HL-60 (cell line): ENCODE measurements around the gene KCTD5.

ENCODE experiments used
- DNase-seq, 2 experiments: peaks; one replicate each; pipeline ENCODE4 v3.0.0-alpha.2; 2010 to 2020; ENCODE audit warnings: low read depth in 1 of 2, low spot score in 1 of 2
- H3K27ac ChIP-seq: fragments of 250-450 bp; sonication (Bioruptor Pico); replicated peaks from 2 replicates; pipeline ENCODE4 v1.5.1; 2020; ENCODE audit warnings: mild to moderate bottlenecking, moderate library complexity
- H3K27me3 ChIP-seq: fragments of 250-450 bp; sonication (Bioruptor Pico); 2 replicates; pipeline ENCODE4 v1.5.1; 2021; ENCODE audit warnings: mild to moderate bottlenecking, moderate library complexity; ENCODE audit not compliant: insufficient read depth, poor library complexity, severe bottlenecking
- H3K4me3 ChIP-seq: replicated peaks from 2 replicates; pipeline ENCODE4 v1.5.1; 2011; ENCODE audit warnings: mild to moderate bottlenecking, control low read depth, low read length; ENCODE audit not compliant: insufficient read depth
- GABPA ChIP-seq: IDR thresholded peaks from 2 replicates; pipeline ENCODE4 v1.6.1; 2012; ENCODE audit warnings: low read depth
- POLR2AphosphoS5 ChIP-seq: IDR thresholded peaks from 2 replicates; pipeline ENCODE4 v1.6.1; 2012; ENCODE audit warnings: low read depth
- SPI1 ChIP-seq: IDR thresholded peaks from 2 replicates; pipeline ENCODE4 v1.6.1; 2012; ENCODE audit warnings: low read depth, mild to moderate bottlenecking, borderline replicate concordance
- TF ChIP-seq, protein P1 (sequence below): IDR thresholded peaks from 2 replicates; pipeline ENCODE4 v1.6.1; 2012; ENCODE audit warnings: low read depth; ENCODE audit not compliant: insufficient replicate concordance
- TF ChIP-seq, protein P2 (sequence below): IDR thresholded peaks from one replicate; pipeline ENCODE4 v1.5.1; 2011; ENCODE audit warnings: low read length, control low read depth, inconsistent platforms; ENCODE audit not compliant: insufficient read depth

The KCTD5 gene

DNA sequence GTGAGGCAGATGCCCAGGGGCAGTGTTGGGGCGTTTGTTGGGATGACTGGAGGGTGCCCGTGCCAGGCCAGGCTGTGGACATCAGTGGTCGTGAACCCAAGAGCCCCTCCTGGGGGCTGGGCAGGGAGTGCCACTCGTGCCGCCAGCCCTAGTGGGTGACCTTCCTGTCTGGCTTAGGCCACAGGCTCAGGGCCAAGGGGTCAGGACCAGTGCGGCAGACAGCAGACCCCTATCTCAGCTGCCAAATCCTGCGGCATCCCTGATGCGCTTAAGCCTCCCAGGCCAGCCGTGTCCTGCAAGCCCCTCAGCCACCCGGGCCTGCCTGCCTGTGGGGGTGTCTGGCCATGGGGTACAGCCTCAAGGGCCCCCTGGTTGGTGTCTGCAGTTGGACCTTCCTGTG lies 23.0 kb downstream of the KCTD5 start:
- TF ChIP-seq GABPA (no peak), POLR2AphosphoS5 (no peak), SPI1 (no peak)
- TF ChIP-seq, protein P1, sequence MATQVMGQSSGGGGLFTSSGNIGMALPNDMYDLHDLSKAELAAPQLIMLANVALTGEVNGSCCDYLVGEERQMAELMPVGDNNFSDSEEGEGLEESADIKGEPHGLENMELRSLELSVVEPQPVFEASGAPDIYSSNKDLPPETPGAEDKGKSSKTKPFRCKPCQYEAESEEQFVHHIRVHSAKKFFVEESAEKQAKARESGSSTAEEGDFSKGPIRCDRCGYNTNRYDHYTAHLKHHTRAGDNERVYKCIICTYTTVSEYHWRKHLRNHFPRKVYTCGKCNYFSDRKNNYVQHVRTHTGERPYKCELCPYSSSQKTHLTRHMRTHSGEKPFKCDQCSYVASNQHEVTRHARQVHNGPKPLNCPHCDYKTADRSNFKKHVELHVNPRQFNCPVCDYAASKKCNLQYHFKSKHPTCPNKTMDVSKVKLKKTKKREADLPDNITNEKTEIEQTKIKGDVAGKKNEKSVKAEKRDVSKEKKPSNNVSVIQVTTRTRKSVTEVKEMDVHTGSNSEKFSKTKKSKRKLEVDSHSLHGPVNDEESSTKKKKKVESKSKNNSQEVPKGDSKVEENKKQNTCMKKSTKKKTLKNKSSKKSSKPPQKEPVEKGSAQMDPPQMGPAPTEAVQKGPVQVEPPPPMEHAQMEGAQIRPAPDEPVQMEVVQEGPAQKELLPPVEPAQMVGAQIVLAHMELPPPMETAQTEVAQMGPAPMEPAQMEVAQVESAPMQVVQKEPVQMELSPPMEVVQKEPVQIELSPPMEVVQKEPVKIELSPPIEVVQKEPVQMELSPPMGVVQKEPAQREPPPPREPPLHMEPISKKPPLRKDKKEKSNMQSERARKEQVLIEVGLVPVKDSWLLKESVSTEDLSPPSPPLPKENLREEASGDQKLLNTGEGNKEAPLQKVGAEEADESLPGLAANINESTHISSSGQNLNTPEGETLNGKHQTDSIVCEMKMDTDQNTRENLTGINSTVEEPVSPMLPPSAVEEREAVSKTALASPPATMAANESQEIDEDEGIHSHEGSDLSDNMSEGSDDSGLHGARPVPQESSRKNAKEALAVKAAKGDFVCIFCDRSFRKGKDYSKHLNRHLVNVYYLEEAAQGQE: no peak
- TF ChIP-seq, protein P2, sequence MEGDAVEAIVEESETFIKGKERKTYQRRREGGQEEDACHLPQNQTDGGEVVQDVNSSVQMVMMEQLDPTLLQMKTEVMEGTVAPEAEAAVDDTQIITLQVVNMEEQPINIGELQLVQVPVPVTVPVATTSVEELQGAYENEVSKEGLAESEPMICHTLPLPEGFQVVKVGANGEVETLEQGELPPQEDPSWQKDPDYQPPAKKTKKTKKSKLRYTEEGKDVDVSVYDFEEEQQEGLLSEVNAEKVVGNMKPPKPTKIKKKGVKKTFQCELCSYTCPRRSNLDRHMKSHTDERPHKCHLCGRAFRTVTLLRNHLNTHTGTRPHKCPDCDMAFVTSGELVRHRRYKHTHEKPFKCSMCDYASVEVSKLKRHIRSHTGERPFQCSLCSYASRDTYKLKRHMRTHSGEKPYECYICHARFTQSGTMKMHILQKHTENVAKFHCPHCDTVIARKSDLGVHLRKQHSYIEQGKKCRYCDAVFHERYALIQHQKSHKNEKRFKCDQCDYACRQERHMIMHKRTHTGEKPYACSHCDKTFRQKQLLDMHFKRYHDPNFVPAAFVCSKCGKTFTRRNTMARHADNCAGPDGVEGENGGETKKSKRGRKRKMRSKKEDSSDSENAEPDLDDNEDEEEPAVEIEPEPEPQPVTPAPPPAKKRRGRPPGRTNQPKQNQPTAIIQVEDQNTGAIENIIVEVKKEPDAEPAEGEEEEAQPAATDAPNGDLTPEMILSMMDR: no peak
- H3K27me3 ChIP-seq: no peaks in the 10 kb centered on the region
- H3K4me3 ChIP-seq: no peak overlapping the region
- DNase-seq: no peak
- no peak overlapping the region for H3K27ac ChIP-seq

DNA sequence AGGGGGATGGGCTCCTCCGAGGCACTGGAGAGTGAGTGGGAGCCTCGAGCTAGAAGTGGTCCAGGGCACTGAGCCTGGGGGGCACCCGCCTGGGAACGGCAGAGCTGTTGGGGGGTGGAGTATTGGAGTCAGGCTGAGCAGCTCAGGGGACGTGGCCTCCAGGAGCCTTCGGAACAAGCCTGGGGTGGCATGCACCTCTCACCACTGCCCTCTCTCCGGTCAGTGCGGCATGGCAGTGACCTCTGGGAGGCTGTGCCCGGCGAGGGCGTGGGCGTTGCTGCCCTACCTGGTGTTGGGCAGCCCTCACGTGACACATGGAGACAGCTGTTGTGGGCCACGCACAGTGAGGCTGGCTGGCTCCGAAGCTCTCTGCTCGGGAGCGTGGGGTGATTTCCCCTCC lies 23.8 kb downstream of the KCTD5 start:
- H3K27me3 ChIP-seq: no peaks in the 10 kb centered on the region
- H3K4me3 ChIP-seq: no peak overlapping the region
- H3K27ac ChIP-seq: no peak overlapping the region
- TF ChIP-seq POLR2AphosphoS5: no peak
- no peak for DNase-seq

DNA sequence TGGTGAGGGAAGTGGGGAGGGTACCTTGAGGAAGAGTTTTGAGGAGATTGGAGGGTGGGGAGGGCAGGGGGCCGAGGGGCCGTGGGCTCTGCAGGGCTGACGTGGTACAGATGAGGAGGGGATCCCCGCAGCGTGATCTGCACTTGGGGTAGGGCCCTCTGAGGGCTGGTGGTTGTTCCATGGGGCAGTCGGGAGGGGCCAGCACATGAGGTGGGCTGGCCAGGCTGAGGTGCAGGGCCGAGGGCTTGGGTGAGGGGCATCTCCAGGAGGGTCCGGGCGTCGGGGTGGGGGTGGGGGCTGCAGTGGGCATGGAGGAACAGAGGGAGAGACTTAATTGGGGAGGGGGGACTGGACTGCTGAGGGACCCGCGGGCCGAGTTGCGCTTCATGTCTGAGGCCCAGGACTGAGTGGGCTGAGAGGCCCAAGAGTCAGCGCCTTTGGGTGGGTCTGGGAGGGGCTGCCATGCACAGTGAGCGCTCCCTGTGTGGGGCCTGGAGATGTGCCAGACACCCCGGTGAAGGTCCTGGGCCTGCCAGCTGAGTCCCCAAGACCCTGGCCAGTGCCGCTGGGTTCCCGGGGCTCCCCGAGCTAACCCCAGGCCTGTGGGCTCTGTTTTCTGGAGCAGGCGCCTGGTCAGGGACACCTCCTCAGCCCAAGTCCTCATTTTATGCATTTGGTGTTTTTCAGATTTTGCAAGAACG lies 24.4 kb downstream of the KCTD5 start:
- no peak for DNase-seq
- TF ChIP-seq, protein P1: no peak
- no peak for TF ChIP-seq GABPA
- TF ChIP-seq POLR2AphosphoS5: no peak
- TF ChIP-seq SPI1: no peak
- TF ChIP-seq, protein P2: no peak
- Histone ChIP-seq H3K27ac (no peak overlapping the region), H3K27me3 (no peaks in the 10 kb centered on the region), H3K4me3 (no peak overlapping the region)

DNA sequence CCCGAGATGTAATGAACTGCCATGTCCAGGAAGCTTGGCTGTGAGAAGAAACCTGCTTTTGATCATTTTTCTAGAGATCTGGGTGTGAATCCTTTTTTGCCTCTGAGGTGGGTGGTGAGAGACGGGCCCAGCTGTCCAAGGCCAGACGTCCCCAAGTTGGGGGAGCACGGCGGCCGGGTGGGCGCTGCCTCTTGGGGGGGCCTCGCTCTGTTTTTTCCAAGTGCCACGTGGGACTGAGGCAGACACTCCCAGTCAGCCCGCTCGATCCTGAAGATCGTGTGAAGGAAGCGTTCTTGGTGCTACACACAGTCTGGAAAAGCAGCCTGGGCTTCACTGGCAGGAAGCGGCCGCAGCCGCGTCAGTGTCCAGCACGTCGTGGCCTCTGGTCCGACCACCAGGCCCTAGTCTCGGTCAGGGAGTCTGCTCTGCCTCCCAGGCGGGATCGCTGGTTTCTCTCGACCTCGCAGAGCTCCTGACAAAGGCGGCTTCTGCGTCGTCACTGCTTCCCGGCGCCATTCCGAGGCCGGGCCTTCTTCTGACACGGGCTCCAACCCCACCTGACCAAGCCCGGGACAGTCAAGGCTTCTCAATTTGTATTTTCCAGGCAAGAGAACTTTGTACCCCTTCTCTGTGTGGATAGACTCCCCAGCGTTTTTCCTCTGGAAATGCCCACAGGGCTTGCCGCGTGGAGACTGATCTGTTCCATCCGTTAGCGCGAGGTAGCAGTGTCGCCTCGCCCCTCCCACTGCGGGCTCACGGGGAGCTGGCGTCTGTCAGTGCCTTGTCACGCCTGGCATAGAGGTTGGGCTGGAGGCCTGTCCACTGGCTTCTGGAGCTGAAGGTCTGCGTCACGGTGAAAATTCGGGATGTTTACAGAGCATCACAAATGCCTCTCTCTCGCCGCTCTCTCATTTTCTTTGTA lies 25.3 kb downstream of the KCTD5 start:
- DNase-seq: no peak
- H3K27me3 ChIP-seq: no peaks in the 10 kb centered on the region
- no peak overlapping the region for H3K27ac ChIP-seq
- no peak overlapping the region for H3K4me3 ChIP-seq
- TF ChIP-seq POLR2AphosphoS5 (no peak), SPI1 (no peak)
- TF ChIP-seq, protein P2: no peak
- TF ChIP-seq, protein P1: no peak
